Testis (tissue), 3 donors: ENCODE results near the gene KIRREL1. TPM values are rescaled to one million over a fixed set of nuclear protein-coding genes. Genes with fewer than 3 reads are reported as not detected.
A peak's percentile ranks its signal among the peaks of the same experiment; 100 is the strongest.

Experiments used
- DNase-seq: peaks from one replicate; pipeline ENCODE4 v3.0.0-alpha.2; 2019
- H3K27ac ChIP-seq, 2 donors: fragments of 200-600 bp; sonication (generic); one replicate each; pipeline ENCODE4 v1.5.1; 2019
- H3K27me3 ChIP-seq: fragments of 200-600 bp; sonication (generic); one replicate; pipeline ENCODE4 v1.5.1; 2019
- H3K36me3 ChIP-seq: fragments of 200-600 bp; sonication (generic); one replicate; pipeline ENCODE4 v1.5.1; 2017; ENCODE audit warnings: low read depth; ENCODE audit errors: missing control alignments
- H3K4me1 ChIP-seq: fragments of 200-600 bp; sonication (generic); one replicate; pipeline ENCODE4 v1.5.1; 2019
- H3K4me3 ChIP-seq, 2 donors: fragments of 200-600 bp; sonication (generic); one replicate each; pipeline ENCODE4 v1.5.1; 2017 to 2019
- H3K9me3 ChIP-seq: fragments of 200-600 bp; sonication (generic); one replicate; pipeline ENCODE4 v1.5.1; 2017
- POLR2A ChIP-seq: fragments of 450-650 bp; IDR thresholded peaks from one replicate; pipeline ENCODE4 v1.6.1; 2017; ENCODE audit warnings: antibody characterized with exemption, mild to moderate bottlenecking, moderate library complexity
- WGBS, 2 donors: methylation state at CpG; one replicate each; pipeline ENCODE4 v1.1.5; 2018; 5-methylcytosine and 5-hydroxymethylcytosine counted together
- intact Hi-C: fragments of 100-400 bp; cut with DNase I; formaldehyde crosslinking; loops from one replicate; pipeline ENCODE4 v1.15.1; 2023; ENCODE audit warnings: low total_unique reads
- polyA plus RNA-seq: library from polyadenylated mRNA; stranded (reverse); fragments of 350-450 nt; fragmentation: Illumina TruSeq; extraction: RNeasy Lipid Tissue Mini Kit (QIAGEN cat#74804); gene quantifications from one replicate; pipeline ENCODE4 v1.2.3, GENCODE V29; 2014; ENCODE audit warnings: low read depth, low replicate concordance; ENCODE audit not compliant: insufficient read depth
- total RNA-seq, 2 donors: library from RNA; depleted of rRNA; stranded (reverse); fragments of >200 nt; gene quantifications; one replicate each; pipeline ENCODE4 v1.2.3, GENCODE V29; 2016
- TF ChIP-seq, protein P1 (sequence below), 3 experiments: fragments of 450-650 bp in 2 of 3; fragments of 200-600 bp in 1 of 3; sonication (generic) in 1 of 3; IDR thresholded peaks; one replicate each; pipeline ENCODE4 v1.5.1; 2016 to 2019; ENCODE audit warnings: antibody characterized with exemption in 3 of 3, mild to moderate bottlenecking in 2 of 3, moderate library complexity in 1 of 3

Gene KIRREL1
- total and polyA plus RNA-seq, 3 donors from 2014 or later, result 15.5 to 31.9 (median 19.9) TPM

DNA sequence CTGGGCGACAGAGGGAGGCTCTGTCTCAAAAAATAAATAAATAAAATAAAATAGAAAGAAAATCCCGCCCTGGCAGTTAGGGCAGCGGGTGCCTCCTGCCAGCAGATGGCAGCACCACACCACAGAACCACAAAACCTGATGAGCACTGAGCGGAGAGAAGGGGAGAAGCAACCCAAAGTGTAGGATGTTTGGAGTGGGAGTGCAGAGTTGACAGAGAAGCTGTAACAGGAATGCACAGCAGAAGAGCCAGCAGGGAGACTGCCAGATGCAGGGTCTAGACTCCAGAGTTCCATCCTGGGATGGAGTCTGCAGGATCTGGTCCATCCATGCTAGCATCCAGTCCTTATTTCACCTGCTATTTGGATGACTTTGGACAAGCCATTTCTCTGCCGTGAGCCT lies 29.7 kb upstream of the KIRREL1 start:
- Histone ChIP-seq H3K27ac (no peak overlapping the region), H3K9me3 (no peaks in the 10 kb centered on the region), H3K27me3 (no peaks in the 10 kb centered on the region), H3K4me3 (no peak overlapping the region), H3K36me3 (no peaks in the 10 kb centered on the region), H3K4me1 (no peaks in the 10 kb centered on the region)
- peak; percentile 76 for DNase-seq
- WGBS, 2 donors, result 32 to 40% methylated on average over 5 of the region's 5 CpGs
- TF ChIP-seq POLR2A, result no peak
- TF ChIP-seq, protein P1, sequence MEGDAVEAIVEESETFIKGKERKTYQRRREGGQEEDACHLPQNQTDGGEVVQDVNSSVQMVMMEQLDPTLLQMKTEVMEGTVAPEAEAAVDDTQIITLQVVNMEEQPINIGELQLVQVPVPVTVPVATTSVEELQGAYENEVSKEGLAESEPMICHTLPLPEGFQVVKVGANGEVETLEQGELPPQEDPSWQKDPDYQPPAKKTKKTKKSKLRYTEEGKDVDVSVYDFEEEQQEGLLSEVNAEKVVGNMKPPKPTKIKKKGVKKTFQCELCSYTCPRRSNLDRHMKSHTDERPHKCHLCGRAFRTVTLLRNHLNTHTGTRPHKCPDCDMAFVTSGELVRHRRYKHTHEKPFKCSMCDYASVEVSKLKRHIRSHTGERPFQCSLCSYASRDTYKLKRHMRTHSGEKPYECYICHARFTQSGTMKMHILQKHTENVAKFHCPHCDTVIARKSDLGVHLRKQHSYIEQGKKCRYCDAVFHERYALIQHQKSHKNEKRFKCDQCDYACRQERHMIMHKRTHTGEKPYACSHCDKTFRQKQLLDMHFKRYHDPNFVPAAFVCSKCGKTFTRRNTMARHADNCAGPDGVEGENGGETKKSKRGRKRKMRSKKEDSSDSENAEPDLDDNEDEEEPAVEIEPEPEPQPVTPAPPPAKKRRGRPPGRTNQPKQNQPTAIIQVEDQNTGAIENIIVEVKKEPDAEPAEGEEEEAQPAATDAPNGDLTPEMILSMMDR (IDR thresholded peaks at IDR 0.05), result peak; percentile 79 to 91 (median 91)
- intact Hi-C loops, result no loop called here

DNA sequence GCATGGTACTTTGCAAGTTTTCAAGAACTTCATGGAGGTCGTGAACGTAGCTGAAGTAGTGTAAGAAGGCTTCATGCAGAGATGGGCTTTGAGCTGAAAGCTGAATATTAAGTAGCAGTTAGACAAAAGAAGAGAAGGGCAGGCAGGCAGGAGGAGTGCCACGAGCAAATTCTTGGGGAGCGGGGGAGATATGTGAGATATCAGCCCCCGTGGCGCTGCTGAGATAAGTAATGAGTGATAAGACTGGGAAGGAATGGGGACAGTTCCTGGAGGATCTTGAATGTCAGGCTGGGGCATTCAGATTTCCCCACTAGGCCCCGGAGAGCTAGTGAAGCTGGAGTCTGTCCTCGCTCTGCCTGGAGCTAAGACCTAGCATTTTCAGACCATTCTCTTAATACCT lies 27.9 kb upstream of the KIRREL1 start:
- H3K9me3 ChIP-seq, result no peaks in the 10 kb centered on the region
- H3K36me3 ChIP-seq, result no peaks in the 10 kb centered on the region
- H3K4me3 ChIP-seq, result no peak overlapping the region
- H3K27ac ChIP-seq, result no peak overlapping the region
- TF ChIP-seq, protein P1 (IDR thresholded peaks at IDR 0.05), result no peak
- no peak for TF ChIP-seq POLR2A
- intact Hi-C loops, result loop anchor here (5.0 kb wide), 1 partner anchor 157 kb away; no protein-coding TSS in a partner anchor
- no peaks in the 10 kb centered on the region for H3K27me3 ChIP-seq
- H3K4me1 ChIP-seq, result no peaks in the 10 kb centered on the region
- 57 to 63% methylated on average over 8 of the region's 8 CpGs for WGBS, 2 donors
- DNase-seq, result no peak

DNA sequence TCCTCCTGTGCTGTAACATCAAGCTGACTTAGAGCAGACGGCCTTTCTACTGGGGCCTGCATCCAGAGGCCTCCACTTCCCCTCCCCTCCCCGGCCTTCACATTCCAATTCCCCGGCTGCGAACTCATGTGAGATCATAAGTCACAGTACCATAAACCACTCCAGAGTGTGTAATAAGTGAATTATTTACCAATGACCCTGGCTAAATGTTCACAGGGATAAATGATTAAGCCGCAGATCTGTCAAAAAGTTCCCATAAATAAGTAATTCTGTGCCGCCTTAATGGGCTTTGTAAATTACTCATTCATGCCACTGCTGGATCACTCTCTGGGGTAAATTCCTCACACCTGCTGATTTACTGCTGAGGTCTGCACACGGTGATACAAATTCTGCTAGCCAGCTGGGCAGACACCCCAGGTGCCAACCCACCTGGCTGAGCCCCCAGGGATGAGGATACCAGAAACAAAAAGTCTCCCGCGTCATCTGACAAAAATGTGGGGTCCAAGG lies 27.4 kb upstream of the KIRREL1 start:
- WGBS, 2 donors, result 68 to 76% methylated on average over 9 of the region's 9 CpGs

DNA sequence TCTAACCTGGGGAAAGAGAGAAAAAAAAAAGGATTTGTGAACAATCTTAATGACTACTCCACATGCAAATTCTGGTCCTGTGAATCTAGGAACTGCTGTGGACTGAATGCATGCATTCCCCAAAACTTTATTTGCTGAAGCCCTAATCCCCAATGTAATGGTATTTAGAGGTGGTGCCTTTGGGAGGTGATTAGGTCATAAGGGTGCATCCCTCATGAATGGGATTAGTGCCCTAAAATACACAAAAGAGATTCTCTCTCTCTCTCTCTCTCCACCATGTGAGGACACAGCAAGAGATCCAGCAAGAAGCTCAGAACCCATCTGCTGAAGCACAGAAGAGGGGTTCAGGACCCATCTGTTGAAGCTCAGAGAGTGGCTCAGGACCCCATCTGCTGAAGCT lies 26.2 kb upstream of the KIRREL1 start:
- Histone ChIP-seq H3K27ac (no peak overlapping the region), H3K4me3 (no peak overlapping the region), H3K4me1 (no peaks in the 10 kb centered on the region), H3K27me3 (no peaks in the 10 kb centered on the region), H3K36me3 (no peaks in the 10 kb centered on the region), H3K9me3 (no peaks in the 10 kb centered on the region)
- TF ChIP-seq, protein P1 (IDR thresholded peaks at IDR 0.05), result no peak
- TF ChIP-seq POLR2A, result no peak
- DNase-seq, result no peak
- intact Hi-C loops, result loop anchor here (5.0 kb wide), 1 partner anchor 155 kb away; no protein-coding TSS in a partner anchor

More for the DNA sequence above, 27.4 kb upstream of the KIRREL1 start:
- Histone ChIP-seq H3K27ac (no peak overlapping the region), H3K4me1 (no peaks in the 10 kb centered on the region), H3K27me3 (no peaks in the 10 kb centered on the region), H3K36me3 (no peaks in the 10 kb centered on the region), H3K9me3 (no peaks in the 10 kb centered on the region), H3K4me3 (no peak overlapping the region)
- TF ChIP-seq, protein P1 (IDR thresholded peaks at IDR 0.05), result no peak
- no peak for TF ChIP-seq POLR2A
- DNase-seq, result peak; percentile 28
- intact Hi-C loops, result loop anchor here (5.0 kb wide), 1 partner anchor 156 kb away; no protein-coding TSS in a partner anchor

DNA sequence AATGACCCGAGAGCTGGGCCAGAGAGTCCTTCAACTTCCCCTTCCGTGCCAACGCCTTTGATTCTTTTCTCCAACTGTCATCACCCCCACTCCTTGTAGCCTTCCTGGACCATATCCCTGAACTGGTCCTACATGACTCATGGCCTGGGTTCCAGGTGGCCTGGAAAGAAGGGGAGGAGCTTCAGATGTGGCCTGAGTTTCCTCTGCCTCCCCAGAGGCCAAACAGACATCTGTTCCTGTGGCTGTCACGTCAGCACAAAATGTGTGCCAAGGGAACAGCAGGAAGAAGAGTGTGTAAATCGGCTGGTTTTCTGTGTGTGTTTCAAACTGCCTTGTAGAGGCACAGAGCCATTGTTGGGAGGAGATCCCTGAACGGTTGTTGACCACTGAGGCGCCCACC lies 24.9 kb upstream of the KIRREL1 start:
- TF ChIP-seq, protein P1 (IDR thresholded peaks at IDR 0.05), result no peak
- TF ChIP-seq POLR2A, result no peak
- H3K4me3 ChIP-seq, result no peak overlapping the region
- H3K9me3 ChIP-seq, result no peaks in the 10 kb centered on the region
- DNase-seq, result no peak
- no peak overlapping the region for H3K27ac ChIP-seq
- H3K36me3 ChIP-seq, result no peaks in the 10 kb centered on the region
- no peaks in the 10 kb centered on the region for H3K27me3 ChIP-seq
- no peaks in the 10 kb centered on the region for H3K4me1 ChIP-seq
- intact Hi-C loops, result loop anchor here (5.0 kb wide), 1 partner anchor 154 kb away; no protein-coding TSS in a partner anchor
- WGBS, 2 donors, result 61 to 70% methylated on average over 7 of the region's 7 CpGs
